Panc1 (cell line): Measurements from ENCODE around the gene MAPKAPK3. TPM values are rescaled to one million over a fixed set of nuclear protein-coding genes. Genes with fewer than 3 reads are reported as not detected.

Experiments used
- ATAC-seq: fragments of 200-7000 bp; cut with Tn5 transposase; 2 replicates; pipeline ENCODE4 v1.9.1; 2020; ENCODE audit warnings: mild to moderate bottlenecking, moderate library complexity
- BruUV-seq: library from RNA; stranded (reverse); fragments of 400-500 nt; replicated peaks from 2 replicates; lab custom pipeline; 2021; lab: Mats Ljungman, UMichigan
- CTCF ChIA-PET: fragments of 300-600 bp; sonication (Branson Sonifier 250); formaldehyde crosslinking; loops from one replicate; lab custom pipeline; 2022; ENCODE audit warnings: antibody characterized with exemption; lab: Charles Lee
- POLR2A ChIA-PET: fragments of 300-600 bp; sonication (Branson Sonifier 250); formaldehyde crosslinking; loops from one replicate; lab custom pipeline; 2022; ENCODE audit warnings: antibody characterized with exemption; lab: Charles Lee
- DNase-seq: peaks from one replicate; pipeline ENCODE4 v3.0.0-alpha.2; 2010; ENCODE audit warnings: low read depth, low spot score
- H3K27ac ChIP-seq: 2 replicates; pipeline ENCODE4 v1.5.1; 2011; ENCODE audit warnings: mild to moderate bottlenecking, low read length, inconsistent platforms
- H3K27me3 ChIP-seq: fragments of 200-500 bp; sonication (Bioruptor generic); 2 replicates; pipeline ENCODE4 v1.6.0; 2014; ENCODE audit warnings: low read length, inconsistent platforms; ENCODE audit not compliant: control insufficient read depth, insufficient read depth
- H3K36me3 ChIP-seq: fragments of 200-500 bp; sonication (Bioruptor generic); 2 replicates; pipeline ENCODE4 v1.5.1; 2014; ENCODE audit warnings: inconsistent platforms, mild to moderate bottlenecking, low read length, moderate library complexity; ENCODE audit not compliant: control insufficient read depth, insufficient read depth
- H3K4me1 ChIP-seq: 2 replicates; pipeline ENCODE4 v1.5.1; 2011; ENCODE audit warnings: inconsistent platforms, mild to moderate bottlenecking, low read length, moderate library complexity; ENCODE audit not compliant: control insufficient read depth, insufficient read depth
- H3K4me3 ChIP-seq, 2 experiments: 2 replicates each; pipeline ENCODE4 v1.5.1; 2011 to 2012; ENCODE audit warnings: low read depth in 2 of 2, low read length in 2 of 2, mild to moderate bottlenecking in 2 of 2, inconsistent platforms in 1 of 2, moderate library complexity in 1 of 2
- H3K9me3 ChIP-seq: fragments of 200-500 bp; sonication (Bioruptor generic); 2 replicates; pipeline ENCODE4 v1.5.1; 2014; ENCODE audit warnings: low read depth, mild to moderate bottlenecking, inconsistent platforms, low read length, moderate library complexity; ENCODE audit not compliant: control insufficient read depth, insufficient read depth
- CTCF ChIP-seq: fragments of 450-650 bp; IDR thresholded peaks from 2 replicates; pipeline ENCODE4 v1.5.1; 2017; ENCODE audit warnings: mild to moderate bottlenecking
- POLR2AphosphoS5 ChIP-seq: IDR thresholded peaks from 2 replicates; pipeline ENCODE4 v1.6.1; 2012; ENCODE audit warnings: mild to moderate bottlenecking, low read depth, low read length, moderate library complexity
- REST ChIP-seq, 2 experiments: IDR thresholded peaks; 2 replicates each; pipeline ENCODE4 v1.6.1; 2011 to 2012; ENCODE audit warnings: low read depth in 2 of 2, control low read depth in 1 of 2, low read length in 1 of 2, mild to moderate bottlenecking in 1 of 2, moderate library complexity in 1 of 2; ENCODE audit not compliant: insufficient read depth in 1 of 2
- SIN3A ChIP-seq: IDR thresholded peaks from 2 replicates; pipeline ENCODE4 v1.6.1; 2012; ENCODE audit warnings: low read depth, mild to moderate bottlenecking, low read length, moderate library complexity, borderline replicate concordance; ENCODE audit not compliant: insufficient read depth
- TCF7L2 ChIP-seq: IDR thresholded peaks from 2 replicates; pipeline ENCODE4 v1.6.1; 2011; ENCODE audit warnings: mild to moderate bottlenecking, low read depth, low read length, inconsistent platforms
- in situ Hi-C: cut with HindIII; loops from 2 replicates; pipeline ENCODE4 v1.10.0; 2016; ENCODE audit warnings: low sequenced_read_pairs, low pct_unique_long_range_greater_than_20kb
- intact Hi-C: fragments of 100-400 bp; cut with micrococcal nuclease; formaldehyde crosslinking; loops from one replicate; pipeline ENCODE4 v1.10.0; 2022; ENCODE audit not compliant: unreplicated experiment
- total RNA-seq: library from RNA; stranded (reverse); gene quantifications from one replicate; pipeline ENCODE4 v1.2.1, GENCODE V29; 2021; ENCODE audit not compliant: unreplicated experiment

The MAPKAPK3 gene
- total RNA-seq, 1 experiment from 2014 or later = 14.8 TPM

DNA sequence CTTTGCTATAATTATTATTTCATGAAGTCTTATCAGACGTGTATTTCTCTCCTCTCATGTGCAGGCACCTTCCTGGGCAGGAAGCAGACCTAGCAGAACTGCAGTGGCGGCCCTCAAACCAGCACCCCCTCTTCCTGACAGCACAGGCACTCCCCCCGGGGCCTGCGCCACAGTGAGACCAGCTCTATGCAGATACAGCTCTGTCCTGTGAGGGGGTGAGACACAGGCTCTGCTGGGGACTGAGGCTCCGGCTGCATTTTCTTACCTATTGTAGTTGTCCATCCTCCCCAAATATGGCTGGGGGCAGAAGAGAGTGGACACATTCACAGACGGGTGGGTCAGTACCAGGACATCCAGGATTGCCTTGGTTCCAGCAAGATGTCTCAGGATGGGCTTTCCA lies 10.4 kb upstream of the MAPKAPK3 start:
- ATAC-seq (no peak), DNase-seq (no peak)
- ChIA-PET CTCF (no interaction called here), POLR2A (no interaction called here)
- Histone ChIP-seq H3K4me3 (no peak overlapping the region), H3K27ac (no peak overlapping the region), H3K36me3 (no peaks in the 10 kb centered on the region), H3K9me3 (no peaks in the 10 kb centered on the region), H3K27me3 (no peaks in the 10 kb centered on the region), H3K4me1 (peaks cover under 1% of the 10 kb centered on the region; the same call in 1 of the 2 replicates)
- in situ Hi-C loops = no loop called here
- intact Hi-C loops = no loop called here
- no peak for TF ChIP-seq POLR2AphosphoS5
- no peak for TF ChIP-seq CTCF
- TF ChIP-seq REST (IDR thresholded peaks at IDR 0.05; ENCODE audit: insufficient read depth in 1 of 2, low read depth in 2 of 2, low read length in 1 of 2) = no peak
- TF ChIP-seq TCF7L2 = no peak
- no peak for TF ChIP-seq SIN3A
- no TSS peak for BruUV-seq

- ChIA-PET CTCF (no interaction called here), POLR2A (interaction anchor here (0.6 kb wide), 1 partner anchor 316 kb away, joined by 16 read pairs; no protein-coding TSS in a partner anchor)
- Histone ChIP-seq H3K4me3 (no peak overlapping the region), H3K9me3 (no peaks in the 10 kb centered on the region), H3K36me3 (no peaks in the 10 kb centered on the region), H3K27me3 (no peaks in the 10 kb centered on the region), H3K4me1 (no peaks in the 10 kb centered on the region), H3K27ac (no peak overlapping the region)
- in situ Hi-C loops (no loop called here), intact Hi-C loops (no loop called here)
- ATAC-seq (no peak), DNase-seq (no peak)
- BruUV-seq = no TSS peak
- TF ChIP-seq REST (IDR thresholded peaks at IDR 0.05; ENCODE audit: insufficient read depth in 1 of 2, low read depth in 2 of 2, low read length in 1 of 2) (no peak), CTCF (no peak), SIN3A (no peak), TCF7L2 (no peak), POLR2AphosphoS5 (no peak)
Measured at GRCh38 chr3:50607271-50608091, 9.5 kb upstream of the MAPKAPK3 start.
